H1 (cell line): ENCODE measurements around the gene SGK2.

ENCODE experiments used
- BACH1 ChIP-seq: IDR thresholded peaks from 2 replicates; pipeline ENCODE4 v1.6.1; 2012; ENCODE audit warnings: low read length, improper control_type of control experiment
- CBX8 ChIP-seq: fragments of 300-800, 300-1000 bp; sonication (generic); IDR thresholded peaks from 2 replicates; pipeline ENCODE4 v1.7.1; 2016; ENCODE audit warnings: low read depth, low read length, borderline replicate concordance
- CTCF ChIP-seq, 3 experiments: IDR thresholded peaks; 1 replicate in 2 of 3; 2 replicates in 1 of 3; pipeline versions ENCODE4 v1.5.1 to v1.6.1; 2011; ENCODE audit warnings: low read length in 3 of 3, mild to moderate bottlenecking in 3 of 3, inconsistent platforms in 2 of 3, low read depth in 1 of 3, moderate library complexity in 1 of 3; ENCODE audit not compliant: insufficient read depth in 1 of 3; ENCODE audit errors: control extremely low read depth in 1 of 3
- EP300 ChIP-seq, 2 experiments: IDR thresholded peaks; 1 replicate in 1 of 2; 2 replicates in 1 of 2; pipeline ENCODE4 v1.6.1; 2011 to 2012; ENCODE audit warnings: low read depth in 2 of 2, low read length in 2 of 2, mild to moderate bottlenecking in 2 of 2, borderline replicate concordance in 1 of 2, inconsistent platforms in 1 of 2, moderate library complexity in 1 of 2
- EZH2 ChIP-seq: fragments of 200-600 bp; sonication (generic); IDR thresholded peaks from 2 replicates; pipeline ENCODE4 v1.7.1; 2012; ENCODE audit warnings: low read depth, mild to moderate bottlenecking, moderate library complexity, low read length, inconsistent platforms; ENCODE audit not compliant: severe bottlenecking
- MAX ChIP-seq: IDR thresholded peaks from 2 replicates; pipeline ENCODE4 v1.6.1; 2012; ENCODE audit warnings: inconsistent platforms
- POLR2AphosphoS5 ChIP-seq: IDR thresholded peaks from 2 replicates; pipeline ENCODE4 v1.6.1; 2011; ENCODE audit warnings: low read depth, low read length
- RAD21 ChIP-seq, 2 experiments: IDR thresholded peaks in 1 of 2; conservative IDR thresholded peaks in 1 of 2; 2 replicates each; pipeline ENCODE4 v1.6.1; 2011; ENCODE audit warnings: low read depth in 2 of 2, low read length in 2 of 2, improper control_type of control experiment in 1 of 2, inconsistent platforms in 1 of 2, mild to moderate bottlenecking in 1 of 2, moderate library complexity in 1 of 2
- YY1 ChIP-seq: IDR thresholded peaks from 2 replicates; pipeline ENCODE4 v1.6.1; 2011; ENCODE audit warnings: low read depth, mild to moderate bottlenecking, low read length

GRCh38 chr20:43548273-43548880 is 10.4 kb upstream of the SGK2 start:
- TF ChIP-seq BACH1, result no peak
- TF ChIP-seq MAX, result no peak
- TF ChIP-seq CTCF (IDR thresholded peaks at IDR 0.05; ENCODE audit: control extremely low read depth in 1 of 3, insufficient read depth in 1 of 3, low read depth in 1 of 3, low read length in 3 of 3), result no peak
- TF ChIP-seq CBX8, result no peak
- no peak for TF ChIP-seq YY1
- no peak for TF ChIP-seq POLR2AphosphoS5
- no peak for TF ChIP-seq RAD21 (IDR thresholded peaks at IDR 0.05 in 1 of 2, conservative IDR thresholded peaks at IDR 0.05 in 1 of 2; ENCODE audit: low read depth in 2 of 2, low read length in 2 of 2)
- TF ChIP-seq EP300 (IDR thresholded peaks at IDR 0.05; ENCODE audit: borderline replicate concordance in 1 of 2, low read depth in 2 of 2, low read length in 2 of 2), result no peak
- TF ChIP-seq EZH2, result no peak
